Measurements from ENCODE around the gene PJA2.

DNA sequence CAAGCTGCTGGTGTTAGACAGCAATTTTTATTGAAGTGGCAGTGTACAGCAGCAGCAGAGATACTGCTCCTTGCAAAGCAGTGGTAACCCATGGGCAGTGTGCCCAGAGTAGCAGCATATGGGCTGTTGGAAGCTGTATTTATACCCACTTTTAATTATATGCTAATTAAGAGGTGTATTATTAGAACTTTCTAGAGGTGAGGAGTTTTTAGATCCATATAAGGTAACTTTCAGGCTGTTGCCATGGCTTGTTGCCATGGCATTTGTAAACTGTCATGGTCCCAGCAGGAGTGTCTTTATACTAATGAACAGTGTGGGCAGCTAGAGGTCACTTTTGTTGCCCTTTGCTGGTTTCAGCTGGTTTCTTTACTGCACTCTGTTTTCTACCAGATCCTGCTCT is 3.7 kb upstream of the PJA2 start:
- TF ChIP-seq, protein P1, sequence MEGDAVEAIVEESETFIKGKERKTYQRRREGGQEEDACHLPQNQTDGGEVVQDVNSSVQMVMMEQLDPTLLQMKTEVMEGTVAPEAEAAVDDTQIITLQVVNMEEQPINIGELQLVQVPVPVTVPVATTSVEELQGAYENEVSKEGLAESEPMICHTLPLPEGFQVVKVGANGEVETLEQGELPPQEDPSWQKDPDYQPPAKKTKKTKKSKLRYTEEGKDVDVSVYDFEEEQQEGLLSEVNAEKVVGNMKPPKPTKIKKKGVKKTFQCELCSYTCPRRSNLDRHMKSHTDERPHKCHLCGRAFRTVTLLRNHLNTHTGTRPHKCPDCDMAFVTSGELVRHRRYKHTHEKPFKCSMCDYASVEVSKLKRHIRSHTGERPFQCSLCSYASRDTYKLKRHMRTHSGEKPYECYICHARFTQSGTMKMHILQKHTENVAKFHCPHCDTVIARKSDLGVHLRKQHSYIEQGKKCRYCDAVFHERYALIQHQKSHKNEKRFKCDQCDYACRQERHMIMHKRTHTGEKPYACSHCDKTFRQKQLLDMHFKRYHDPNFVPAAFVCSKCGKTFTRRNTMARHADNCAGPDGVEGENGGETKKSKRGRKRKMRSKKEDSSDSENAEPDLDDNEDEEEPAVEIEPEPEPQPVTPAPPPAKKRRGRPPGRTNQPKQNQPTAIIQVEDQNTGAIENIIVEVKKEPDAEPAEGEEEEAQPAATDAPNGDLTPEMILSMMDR (IDR thresholded peaks at IDR 0.05; ENCODE audit: borderline replicate concordance, extremely low read depth, low read length, poor library complexity, severe bottlenecking) = no peak
- TF ChIP-seq EZH2 (IDR thresholded peaks at IDR 0.05; ENCODE audit: borderline replicate concordance, low read depth, low read length, severe bottlenecking) = no peak
